Activated CD4-positive, alpha-beta T cell treated with anti-CD3 and anti-CD28 coated beads for 24 hours (primary cell): ENCODE measurements around the gene SMCO3.

Source experiments
- DNase-seq, 2 donors: peaks; one replicate each; pipeline ENCODE4 v3.0.0-alpha.2; 2020; ENCODE audit warnings: low read depth in 2 of 2

SMCO3 gene

GRCh38 chr12:14827043-14827442 is 13.1 kb upstream of the SMCO3 start:
- DNase-seq, result no peak

DNA sequence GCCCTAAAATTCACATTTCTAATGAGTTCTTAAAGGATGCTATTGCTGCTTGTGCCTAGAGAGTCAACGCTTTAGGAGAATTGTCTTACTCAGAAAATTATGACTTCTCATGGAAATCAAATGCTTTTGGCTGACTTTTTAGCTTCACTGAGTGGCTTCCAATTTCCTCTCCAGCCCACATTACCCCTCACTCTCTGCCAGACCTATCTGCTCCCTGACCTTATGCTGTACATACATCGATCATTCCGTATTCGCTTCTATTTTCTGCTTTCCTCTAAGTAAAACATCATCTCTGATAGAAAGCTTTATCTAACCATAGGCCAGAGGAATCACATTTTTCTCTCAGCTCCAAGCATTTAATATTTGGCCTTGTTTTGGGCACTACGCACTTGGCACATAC is 12.5 kb upstream of the SMCO3 start:
- DNase-seq, result no peak

- DNase-seq, result no peak
Measured at GRCh38 chr12:14825256-14825655, 11.3 kb upstream of the SMCO3 start.

- DNase-seq, result no peak
Measured at GRCh38 chr12:14824012-14824634, 10.1 kb upstream of the SMCO3 start.

- DNase-seq, result no peak
Measured at GRCh38 chr12:14811486-14811885, 2.5 kb downstream of the SMCO3 start.

GRCh38 chr12:14810953-14811483 is 3.0 kb downstream of the SMCO3 start:
- no peak for DNase-seq

- DNase-seq, result no peak
Measured at GRCh38 chr12:14810167-14810952, 3.6 kb downstream of the SMCO3 start.

DNA sequence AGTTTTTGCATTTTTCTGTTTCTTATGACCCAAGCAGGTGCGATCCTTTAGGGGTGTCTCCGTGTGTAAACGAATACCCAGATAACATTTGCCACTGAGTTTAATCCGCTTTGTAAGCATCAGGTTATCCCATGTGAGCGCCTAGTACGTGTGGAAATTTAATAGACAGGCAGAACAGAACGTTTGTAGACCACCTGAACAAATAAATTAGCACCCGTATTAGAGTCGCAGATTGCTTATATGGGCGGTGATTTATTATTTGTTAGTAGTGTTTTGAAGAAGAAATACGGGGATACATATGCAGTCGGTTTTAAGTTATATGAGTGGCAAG is 10.2 kb downstream of the SMCO3 start:
- DNase-seq, result no peak

GRCh38 chr12:14803011-14803829 is 10.8 kb downstream of the SMCO3 start, which contains the start of the genes C12orf60 and WBP11:
C12orf60 (plus strand) TSS chr12:14803670; CDS start chr12:14822936, 19,266 bp downstream.
WBP11 (minus strand) TSS chr12:14803478; CDS start chr12:14801383, 2,095 bp downstream.
- peak; percentile 70 to 74 for DNase-seq

- no peak for DNase-seq
Measured at GRCh38 chr12:14802721-14803010, 11.3 kb downstream of the SMCO3 start.

GRCh38 chr12:14802247-14802646 is 11.7 kb downstream of the SMCO3 start:
- DNase-seq, result no peak

- no peak for DNase-seq
Measured at GRCh38 chr12:14795028-14795448, 18.9 kb downstream of the SMCO3 start.

DNA sequence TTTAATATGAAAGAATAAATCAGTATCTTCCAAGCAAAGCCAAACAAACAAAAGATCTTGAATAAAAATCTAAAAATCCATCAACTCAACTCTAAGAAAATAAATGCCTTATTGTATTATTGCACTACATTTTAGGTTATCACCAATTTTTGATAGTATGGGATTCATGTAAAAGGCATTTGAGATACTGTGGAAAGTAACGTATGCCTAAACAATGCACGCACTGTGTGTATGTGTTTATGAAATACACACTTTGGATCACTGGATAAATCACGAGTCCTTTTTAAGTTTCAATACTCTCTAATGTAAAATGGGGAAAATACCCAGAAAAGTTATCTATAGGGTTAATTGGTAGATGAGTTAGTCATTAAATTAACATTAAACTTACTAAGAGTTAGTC is 28.4 kb downstream of the SMCO3 start:
- DNase-seq, result no peak

DNA sequence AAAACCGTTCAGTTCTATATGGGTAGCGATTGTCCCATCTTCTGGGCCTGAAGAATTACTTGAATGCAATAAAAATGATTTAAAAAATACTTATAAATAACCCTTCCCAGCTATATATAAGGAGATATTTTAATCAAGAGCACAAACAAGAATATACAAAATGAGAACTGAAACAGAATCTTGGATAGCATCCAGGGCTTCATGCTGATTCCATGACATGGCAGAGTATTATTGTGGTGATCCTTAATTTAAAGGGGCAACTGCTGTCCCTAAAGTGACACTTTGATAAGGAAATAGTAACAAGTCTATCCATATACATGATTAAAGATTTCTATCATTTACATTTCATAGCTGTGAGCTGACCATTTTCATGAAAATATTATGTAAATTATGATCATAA is 29.5 kb downstream of the SMCO3 start:
- DNase-seq, result no peak

DNA sequence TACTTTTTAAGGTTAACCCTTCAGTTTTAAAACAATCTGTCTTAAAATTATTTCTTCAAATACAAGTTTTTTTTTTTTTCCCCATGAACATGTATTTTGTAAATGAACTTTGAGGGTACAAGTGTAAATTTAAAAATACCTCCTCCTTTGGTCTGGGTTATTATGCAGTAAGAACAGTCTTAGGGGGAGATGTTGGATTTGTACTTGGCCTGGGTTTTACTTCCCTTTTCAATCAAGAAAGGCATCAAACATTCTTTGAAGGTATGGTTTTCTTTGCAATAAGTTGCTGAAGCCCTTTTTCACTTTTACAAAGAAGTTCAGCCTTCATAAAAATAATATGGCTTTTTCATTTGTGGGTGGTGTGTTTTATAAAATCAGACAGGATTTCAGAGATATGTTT is 31.2 kb downstream of the SMCO3 start:
- DNase-seq, result no peak

- no peak for DNase-seq
Measured at GRCh38 chr12:14781563-14781962, 32.4 kb downstream of the SMCO3 start.

GRCh38 chr12:14780859-14781258 is 33.1 kb downstream of the SMCO3 start:
- no peak for DNase-seq

DNA sequence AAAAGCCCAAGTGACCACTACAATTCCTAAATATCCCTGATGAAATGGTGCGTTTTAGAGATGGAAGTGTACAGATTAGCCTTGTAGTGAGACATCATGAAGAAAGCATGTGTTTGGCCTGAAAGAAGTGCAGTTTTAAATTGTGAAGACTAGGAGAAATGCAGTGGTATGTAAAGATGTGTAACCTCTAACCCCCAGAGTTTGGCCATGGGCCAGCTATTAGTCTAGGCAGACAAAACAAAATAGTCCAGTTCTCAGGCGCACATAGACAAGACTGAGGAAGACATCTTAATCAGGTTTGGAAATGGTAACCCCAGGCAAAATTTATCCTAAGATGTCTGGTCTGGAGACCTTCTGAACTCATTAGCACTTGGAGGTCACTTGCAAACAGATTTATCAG is 34.1 kb downstream of the SMCO3 start:
- no peak for DNase-seq

GRCh38 chr12:14777271-14777670 is 36.7 kb downstream of the SMCO3 start:
- DNase-seq, result no peak

DNA sequence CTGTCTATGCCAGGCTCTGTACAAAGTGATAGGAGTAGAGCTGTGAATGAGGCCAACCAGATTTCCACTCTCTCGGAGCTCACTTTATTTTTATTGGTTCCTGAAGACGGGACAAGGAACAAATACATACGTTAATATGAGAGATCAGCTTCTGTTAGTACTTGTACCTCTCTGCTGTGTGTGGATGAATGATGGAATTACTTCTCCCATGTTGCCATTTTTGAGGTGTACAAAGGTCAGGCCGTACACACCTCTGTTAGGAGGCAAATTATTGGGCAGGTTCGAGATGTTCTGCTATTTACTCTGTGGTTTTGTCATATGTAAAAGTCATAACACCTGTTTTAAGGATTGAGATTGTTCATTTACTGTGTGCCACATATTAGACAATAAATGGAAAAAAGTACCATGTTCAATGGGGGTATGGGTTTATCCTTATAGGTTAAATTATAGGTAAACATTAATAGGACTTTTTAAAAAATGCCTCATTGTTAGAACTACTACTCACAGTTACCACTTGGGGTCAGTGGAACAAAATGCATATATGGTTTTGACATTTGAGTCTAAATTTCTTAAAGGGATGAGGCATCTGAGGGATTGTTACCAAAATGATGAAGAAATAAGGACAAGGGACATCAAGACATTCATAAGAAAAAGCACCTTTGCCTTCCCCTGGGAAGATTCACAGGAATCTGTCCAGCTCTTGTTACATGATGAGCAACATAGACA is 37.6 kb downstream of the SMCO3 start:
- DNase-seq, result no peak

DNA sequence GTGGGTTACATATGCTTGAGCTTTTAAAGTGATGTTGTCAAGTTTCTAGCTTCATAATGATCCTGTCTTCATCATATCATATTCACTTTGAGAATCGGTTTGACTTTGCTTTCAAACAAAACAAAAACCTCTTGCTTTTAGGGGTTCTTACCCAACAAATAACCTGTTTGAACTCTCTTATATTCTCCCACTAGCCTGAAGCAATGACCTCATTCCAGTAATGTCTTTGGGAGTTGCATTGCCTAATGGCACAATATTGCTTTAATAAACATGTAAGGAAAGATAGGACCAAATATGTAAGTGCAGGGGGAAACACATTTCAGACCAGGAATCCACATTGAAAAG is 38.4 kb downstream of the SMCO3 start:
- DNase-seq, result no peak
